Osteocyte (in vitro differentiated cells): Measurements from ENCODE around the gene IL31. TPM values are rescaled to one million over a fixed set of nuclear protein-coding genes. Genes with fewer than 3 reads are reported as not detected.

Experiments used
- DNase-seq: peaks from one replicate; pipeline ENCODE4 v3.0.0; 2021; ENCODE audit warnings: mixed read lengths; ENCODE audit not compliant: unreplicated experiment; ENCODE audit errors: extremely low spot score
- H3K27ac Mint-ChIP-seq: one replicate; pipeline ENCODE4 v1.8.0; 2021; ENCODE audit warnings: mild to moderate bottlenecking, mixed read lengths; ENCODE audit not compliant: unreplicated experiment
- H3K27me3 Mint-ChIP-seq: one replicate; pipeline ENCODE4 v1.8.0; 2021; ENCODE audit warnings: mixed read lengths; ENCODE audit not compliant: unreplicated experiment
- H3K36me3 Mint-ChIP-seq: one replicate; pipeline ENCODE4 v1.8.0; 2021; ENCODE audit warnings: mixed read lengths; ENCODE audit not compliant: unreplicated experiment
- H3K4me1 Mint-ChIP-seq: one replicate; pipeline ENCODE4 v1.8.0; 2021; ENCODE audit warnings: mixed read lengths; ENCODE audit not compliant: unreplicated experiment
- H3K4me3 Mint-ChIP-seq: one replicate; pipeline ENCODE4 v1.8.0; 2021; ENCODE audit warnings: mild to moderate bottlenecking, moderate library complexity, mixed read lengths; ENCODE audit not compliant: unreplicated experiment
- H3K9me3 Mint-ChIP-seq: one replicate; pipeline ENCODE4 v1.8.0; 2021; ENCODE audit warnings: mixed read lengths; ENCODE audit not compliant: unreplicated experiment
- total RNA-seq: library from RNA; stranded (reverse); gene quantifications from 2 replicates; pipeline ENCODE4 v1.2.1, GENCODE V29; 2021
- TF ChIP-seq, protein P1 (sequence below): fragments of 200-600 bp; sonication (generic); IDR thresholded peaks from 2 replicates; pipeline ENCODE4 v1.5.0; 2021; ENCODE audit warnings: antibody characterized with exemption, mild to moderate bottlenecking, moderate library complexity

The IL31 gene
- total RNA-seq, 1 donor from 2014 or later: not detected

DNA sequence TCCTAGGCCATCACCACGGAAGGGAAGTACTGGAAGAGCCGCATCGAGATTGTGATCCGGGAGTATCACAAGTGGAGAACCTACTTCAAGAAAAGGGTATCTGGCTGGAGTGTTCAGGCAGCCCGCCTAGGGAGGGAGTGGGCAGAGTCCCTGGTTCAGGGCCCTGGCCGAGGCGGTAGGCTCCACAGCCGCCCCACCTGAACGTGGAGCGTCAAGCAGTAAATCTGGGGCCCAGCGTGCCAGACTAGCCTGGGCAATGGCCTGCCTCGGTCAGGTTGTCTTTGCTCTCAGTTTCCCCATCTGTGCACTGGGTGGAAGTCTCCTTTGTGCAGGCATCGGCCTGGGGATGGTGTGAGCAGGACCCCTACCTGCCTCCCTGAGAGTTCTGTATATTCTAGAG, 44.9 kb downstream of the IL31 start:
- Mint-ChIP-seq H3K27me3 (no peaks in the 10 kb centered on the region), H3K4me3 (no peak overlapping the region), H3K36me3 (peaks cover 24% of the 10 kb centered on the region), H3K4me1 (peaks cover 1% of the 10 kb centered on the region), H3K9me3 (no peaks in the 10 kb centered on the region), H3K27ac (no peak overlapping the region)
- TF ChIP-seq, protein P1, sequence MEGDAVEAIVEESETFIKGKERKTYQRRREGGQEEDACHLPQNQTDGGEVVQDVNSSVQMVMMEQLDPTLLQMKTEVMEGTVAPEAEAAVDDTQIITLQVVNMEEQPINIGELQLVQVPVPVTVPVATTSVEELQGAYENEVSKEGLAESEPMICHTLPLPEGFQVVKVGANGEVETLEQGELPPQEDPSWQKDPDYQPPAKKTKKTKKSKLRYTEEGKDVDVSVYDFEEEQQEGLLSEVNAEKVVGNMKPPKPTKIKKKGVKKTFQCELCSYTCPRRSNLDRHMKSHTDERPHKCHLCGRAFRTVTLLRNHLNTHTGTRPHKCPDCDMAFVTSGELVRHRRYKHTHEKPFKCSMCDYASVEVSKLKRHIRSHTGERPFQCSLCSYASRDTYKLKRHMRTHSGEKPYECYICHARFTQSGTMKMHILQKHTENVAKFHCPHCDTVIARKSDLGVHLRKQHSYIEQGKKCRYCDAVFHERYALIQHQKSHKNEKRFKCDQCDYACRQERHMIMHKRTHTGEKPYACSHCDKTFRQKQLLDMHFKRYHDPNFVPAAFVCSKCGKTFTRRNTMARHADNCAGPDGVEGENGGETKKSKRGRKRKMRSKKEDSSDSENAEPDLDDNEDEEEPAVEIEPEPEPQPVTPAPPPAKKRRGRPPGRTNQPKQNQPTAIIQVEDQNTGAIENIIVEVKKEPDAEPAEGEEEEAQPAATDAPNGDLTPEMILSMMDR: no peak
- DNase-seq: no peak

DNA sequence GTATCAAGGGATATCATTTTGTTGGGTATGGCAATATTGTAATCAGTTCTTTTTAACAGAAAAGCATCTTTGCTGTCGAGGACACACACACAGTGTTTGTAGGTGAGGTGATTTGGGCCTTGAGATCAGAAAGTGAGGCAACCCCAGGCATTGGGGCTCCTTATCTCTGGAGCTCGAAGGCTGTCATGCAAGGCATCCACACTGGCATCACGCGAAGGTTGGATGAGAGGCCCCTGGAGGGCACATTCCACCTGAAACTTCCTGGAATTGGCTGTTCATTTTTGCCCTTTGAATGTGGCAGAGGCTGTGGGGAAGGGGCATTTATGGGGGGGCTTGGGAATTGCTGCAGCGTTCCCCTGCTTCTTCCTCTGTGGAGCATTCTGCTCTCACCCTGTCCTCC, 45.5 kb downstream of the IL31 start:
- H3K36me3 Mint-ChIP-seq: peaks cover 19% of the 10 kb centered on the region
- no peak for DNase-seq
- H3K4me1 Mint-ChIP-seq: peaks cover 4% of the 10 kb centered on the region
- no peak overlapping the region for H3K27ac Mint-ChIP-seq
- TF ChIP-seq, protein P1: no peak
- no peaks in the 10 kb centered on the region for H3K27me3 Mint-ChIP-seq
- H3K4me3 Mint-ChIP-seq: no peak overlapping the region
- H3K9me3 Mint-ChIP-seq: no peaks in the 10 kb centered on the region

DNA sequence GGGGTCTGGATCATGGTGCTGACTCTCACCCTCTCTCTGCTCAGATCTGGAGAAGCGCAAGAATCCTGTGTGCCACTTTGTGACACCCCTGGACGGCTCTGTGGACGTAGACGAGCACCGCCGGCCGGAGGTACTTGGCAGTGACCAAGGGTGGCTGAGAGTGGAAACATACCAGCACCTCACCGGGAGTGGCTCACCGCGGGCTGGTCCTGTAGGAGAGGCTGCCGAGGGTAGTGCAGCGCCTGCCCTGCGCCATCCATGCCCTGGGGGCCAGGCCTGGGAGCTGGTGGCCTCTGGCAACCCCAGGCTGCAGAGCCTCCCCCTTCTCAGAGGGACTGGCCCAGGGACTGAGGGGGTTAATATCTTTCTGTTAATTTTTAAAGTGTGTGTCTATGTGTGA, 46.2 kb downstream of the IL31 start:
- peaks cover 15% of the 10 kb centered on the region for H3K36me3 Mint-ChIP-seq
- no peaks in the 10 kb centered on the region for H3K27me3 Mint-ChIP-seq
- H3K27ac Mint-ChIP-seq: no peak overlapping the region
- no peak overlapping the region for H3K4me3 Mint-ChIP-seq
- TF ChIP-seq, protein P1: no peak
- peaks cover 10% of the 10 kb centered on the region for H3K4me1 Mint-ChIP-seq
- H3K9me3 Mint-ChIP-seq: no peaks in the 10 kb centered on the region
- no peak for DNase-seq

DNA sequence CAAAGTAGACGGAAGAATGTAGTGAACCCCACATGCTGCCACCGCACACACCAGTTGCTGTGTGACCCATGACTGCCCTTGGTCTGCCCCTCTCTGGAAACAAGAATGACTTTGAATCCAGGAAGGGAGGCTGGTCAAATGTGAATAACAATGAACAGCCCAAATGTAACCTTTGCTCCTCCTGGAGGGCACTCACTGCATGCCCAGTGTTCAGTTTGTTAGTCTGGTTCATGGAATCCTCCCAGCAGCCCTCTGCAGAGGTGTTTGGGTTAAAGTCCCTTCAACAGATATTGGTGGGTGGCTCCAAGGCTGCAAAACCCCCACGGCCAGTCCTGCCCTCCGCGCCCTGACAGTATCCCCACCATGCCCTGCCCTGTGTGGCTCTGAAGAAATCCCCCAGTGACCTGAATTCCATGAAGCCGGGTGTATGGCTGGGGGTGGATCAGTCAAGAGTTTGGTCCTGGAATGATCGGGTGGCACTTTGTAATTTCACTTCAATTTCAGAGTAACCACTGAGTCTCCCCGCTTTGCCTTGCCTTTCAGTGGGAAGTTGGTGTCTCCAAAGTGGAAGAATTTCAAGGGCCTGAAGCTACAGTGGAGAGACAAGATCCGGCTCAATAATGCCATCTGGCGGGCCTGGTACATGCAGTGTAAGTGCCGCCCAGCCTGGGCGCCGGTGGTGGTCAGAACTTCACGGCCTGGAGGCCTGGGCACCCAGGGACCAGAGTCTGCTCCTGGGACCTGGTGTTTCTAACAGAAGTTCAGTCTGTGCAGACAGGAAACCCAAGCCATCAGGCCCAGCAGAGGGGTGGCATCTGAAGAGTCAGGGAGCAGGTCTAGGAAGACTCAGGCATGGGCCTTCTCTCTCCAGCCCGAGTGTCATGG, 47.1 kb downstream of the IL31 start:
- Mint-ChIP-seq H3K27me3 (no peaks in the 10 kb centered on the region), H3K27ac (peak overlapping the region; percentile 44), H3K4me1 (peaks cover 15% of the 10 kb centered on the region), H3K36me3 (peaks cover 15% of the 10 kb centered on the region), H3K4me3 (no peak overlapping the region), H3K9me3 (no peaks in the 10 kb centered on the region)
- DNase-seq: no peak
- TF ChIP-seq, protein P1: peak; percentile 25

DNA sequence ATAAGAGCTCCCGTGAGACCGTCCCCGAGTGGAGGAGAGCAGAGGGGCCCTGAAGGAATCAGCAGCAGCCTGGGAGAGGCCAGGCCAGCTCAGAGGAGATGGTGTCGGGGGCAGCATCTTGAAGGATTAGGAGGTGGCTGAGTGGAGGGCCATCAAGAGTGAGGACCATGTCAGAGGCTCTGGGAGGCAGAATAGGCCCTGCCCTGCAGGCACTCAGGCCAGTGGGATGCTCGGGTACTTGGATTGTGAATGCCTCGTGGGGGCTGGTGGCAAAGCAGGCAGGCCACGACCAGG, 47.7 kb downstream of the IL31 start:
- Mint-ChIP-seq H3K4me3 (no peak overlapping the region), H3K36me3 (peaks cover 15% of the 10 kb centered on the region), H3K4me1 (peaks cover 22% of the 10 kb centered on the region), H3K9me3 (no peaks in the 10 kb centered on the region), H3K27ac (peak overlapping the region; percentile 35), H3K27me3 (no peaks in the 10 kb centered on the region)
- no peak for DNase-seq
- TF ChIP-seq, protein P1: no peak
